Measurements from ENCODE around the gene HOMER1. TPM values are rescaled to one million over a fixed set of nuclear protein-coding genes. Genes with fewer than 3 reads are reported as not detected.

HOMER1 gene
- total and polyA plus RNA-seq, 9 of the 15 experiments (the other 6 are each of a cell fraction or from before 2014, with no cell fraction given) = 6.3 to 39.9 (median 9.9) TPM

- no peaks in the 10 kb centered on the region for H3K27me3 ChIP-seq (ENCODE audit: control insufficient read depth in 2 of 2, insufficient read depth in 2 of 2, low read length in 2 of 2)
- peaks cover 5% of the 10 kb centered on the region for H3K9me1 ChIP-seq (ENCODE audit: control insufficient read depth, insufficient read depth, low read length)
- peaks cover 63% of the 10 kb centered on the region for H3K79me2 ChIP-seq (ENCODE audit: control insufficient read depth, insufficient read depth, low read length)
- H4K20me1 ChIP-seq (replicated peaks; ENCODE audit: control insufficient read depth, insufficient read depth, low read length) = peaks cover 13% of the 10 kb centered on the region
- H3K9ac ChIP-seq (ENCODE audit: insufficient read depth in 1 of 2, low read depth in 2 of 2, low read length in 2 of 2) = peak overlapping the region in 1 of 2 experiments; percentile 83; a peak in 2 of 4 replicates
- intact Hi-C loops (cut with micrococcal nuclease) (loop anchor here (5.0 kb wide), 2 partner anchors 100 to 275 kb away; partner anchors contain the start of genes JMY and TENT2), in situ Hi-C loops (cut with MboI) (no loop called here)
- no peak overlapping the region for H3K27ac ChIP-seq (ENCODE audit: extremely low read depth, low read depth, low read length)
- H2AFZ ChIP-seq (ENCODE audit: low read depth, low read length) = no peak overlapping the region
- 1% methylated on average over 11 of the region's 11 CpGs for WGBS (ENCODE audit: insufficient coverage, low coverage, missing lambda C conversion rate)
- H3K9me3 ChIP-seq (replicated peaks; ENCODE audit: control insufficient read depth, insufficient read depth, low read depth, low read length) = no peaks in the 10 kb centered on the region
- TF ChIP-seq CHD1 (IDR thresholded peaks at IDR 0.05; ENCODE audit: low read length) = peak; percentile 36
- TF ChIP-seq TGIF2 (CRISPR knock-in tag; IDR thresholded peaks at IDR 0.05) = no peak
- TF ChIP-seq MECOM (CRISPR knock-in tag; IDR thresholded peaks at IDR 0.05) = 0 out of 2 replicates have a peak, but pooled peaks have one; percentile 21
- DNase-seq (ENCODE audit: extremely low read depth in 1 of 4, low spot score in 3 of 4) (no peak), FAIRE-seq (peak; percentile 72), ATAC-seq (no peak)
- no TSS peak for BruUV-seq (replicated peaks)
- H3K36me3 ChIP-seq (ENCODE audit: control insufficient read depth, insufficient read depth, low read length) = no peaks in the 10 kb centered on the region
- POLR2A ChIA-PET = interaction anchor here (0.6 to 4.7 kb wide), 5 partner anchors 12 to 1790 kb away, joined by 3 to 39 read pairs (median 3); partner anchors contain the start of gene ZCCHC9
- H3K4me2 ChIP-seq (ENCODE audit: insufficient read depth, low read length) = peak overlapping the region; percentile 84
- CTCF ChIA-PET (ENCODE audit: low intra/inter-chr PET ratio) = no interaction called here
- peaks cover 18 to 25% of the 10 kb centered on the region in 2 experiments for H3K4me1 ChIP-seq (replicated peaks in 1 of 2; ENCODE audit: control insufficient read depth in 2 of 2, insufficient read depth in 2 of 2, low read length in 2 of 2)
- H3K4me3 ChIP-seq = peak overlapping the region; percentile 62
Observed at GRCh38 chr5:79512049-79512448, 1.9 kb downstream of the HOMER1 start.

- peaks cover 5% of the 10 kb centered on the region for H3K9me1 ChIP-seq (ENCODE audit: control insufficient read depth, insufficient read depth, low read length)
- no peak overlapping the region for H3K27ac ChIP-seq (ENCODE audit: extremely low read depth, low read depth, low read length)
- ChIA-PET CTCF (ENCODE audit: low intra/inter-chr PET ratio) (no interaction called here), POLR2A (interaction anchor here (4.7 kb wide), 1 partner anchor 10 kb away, joined by 39 read pairs; no protein-coding TSS in a partner anchor)
- in situ Hi-C loops (cut with MboI) (no loop called here), intact Hi-C loops (cut with micrococcal nuclease) (loop anchor here (5.0 kb wide), 2 partner anchors 102 to 273 kb away; partner anchors contain the start of genes JMY and TENT2)
- H3K4me1 ChIP-seq (replicated peaks in 1 of 2; ENCODE audit: control insufficient read depth in 2 of 2, insufficient read depth in 2 of 2, low read length in 2 of 2) = peaks cover 18 to 25% of the 10 kb centered on the region in 2 experiments
- H3K79me2 ChIP-seq (ENCODE audit: control insufficient read depth, insufficient read depth, low read length) = peaks cover 72% of the 10 kb centered on the region
- no peaks in the 10 kb centered on the region for H3K9me3 ChIP-seq (replicated peaks; ENCODE audit: control insufficient read depth, insufficient read depth, low read depth, low read length)
- TF ChIP-seq JUN (IDR thresholded peaks at IDR 0.05; ENCODE audit: borderline replicate concordance, low read depth, low read length) = no peak
- TF ChIP-seq JUN (CRISPR knock-in tag; IDR thresholded peaks at IDR 0.05; ENCODE audit: borderline replicate concordance) = no peak
- TF ChIP-seq TEAD4 (IDR thresholded peaks at IDR 0.05; ENCODE audit: low read length) = no peak
- no peak for TF ChIP-seq TEAD4 (CRISPR knock-in tag; IDR thresholded peaks at IDR 0.05; ENCODE audit: borderline replicate concordance)
- TF ChIP-seq ZFX (CRISPR knock-in tag; IDR thresholded peaks at IDR 0.05) = no peak
- TF ChIP-seq FOXP1 (CRISPR knock-in tag; IDR thresholded peaks at IDR 0.05) = no peak
- TF ChIP-seq ATF2 (CRISPR knock-in tag; IDR thresholded peaks at IDR 0.05) = no peak
- TF ChIP-seq BDP1 (IDR thresholded peaks at IDR 0.05; ENCODE audit: insufficient read depth, insufficient read length) = no peak
- peak; percentile 42; the same call in 1 of the 2 replicates for TF ChIP-seq NFIC (IDR thresholded peaks at IDR 0.05)
- no peak for TF ChIP-seq THAP12 (CRISPR knock-in tag; IDR thresholded peaks at IDR 0.05)
- no peak overlapping the region for H2AFZ ChIP-seq (ENCODE audit: low read depth, low read length)
- peak overlapping the region; percentile 62 for H3K4me3 ChIP-seq
- no peak for ATAC-seq
- H3K9ac ChIP-seq (ENCODE audit: insufficient read depth in 1 of 2, low read depth in 2 of 2, low read length in 2 of 2) = peak overlapping the region in 1 of 2 experiments; percentile 80; a peak in 2 of 4 replicates
- no peaks in the 10 kb centered on the region for H3K27me3 ChIP-seq (ENCODE audit: control insufficient read depth in 2 of 2, insufficient read depth in 2 of 2, low read length in 2 of 2)
- no peak for DNase-seq (ENCODE audit: extremely low read depth in 1 of 4, low spot score in 3 of 4)
- FAIRE-seq = no peak
- no TSS peak for BruUV-seq (replicated peaks)
- no peaks in the 10 kb centered on the region for H3K36me3 ChIP-seq (ENCODE audit: control insufficient read depth, insufficient read depth, low read length)
- 73% methylated on average over 6 of the region's 6 CpGs for WGBS (ENCODE audit: insufficient coverage, low coverage, missing lambda C conversion rate)
- peak overlapping the region; percentile 8 for H3K4me2 ChIP-seq (ENCODE audit: insufficient read depth, low read length)
- H4K20me1 ChIP-seq (replicated peaks; ENCODE audit: control insufficient read depth, insufficient read depth, low read length) = peaks cover 13% of the 10 kb centered on the region
Observed at GRCh38 chr5:79510638-79511037, 3.3 kb downstream of the HOMER1 start.
